HUES64 (cell line): Measurements from ENCODE around the gene CREB3L2.
"Not testable (repeated sequence)": the region's sequence is repeated elsewhere in the genome, so short reads cannot be mapped to it uniquely, and the experiment has no call there.

Experiments
- H3K27ac ChIP-seq: 2 replicates; pipeline ENCODE4 v1.7.0; 2013; ENCODE audit warnings: low read depth, low read length, inconsistent platforms
- H3K27me3 ChIP-seq: 2 replicates; pipeline ENCODE4 v1.6.1; 2013; ENCODE audit warnings: mild to moderate bottlenecking, low read length; ENCODE audit not compliant: insufficient read depth
- H3K36me3 ChIP-seq: 2 replicates; pipeline ENCODE4 v1.6.1; 2013; ENCODE audit warnings: mild to moderate bottlenecking, low read length; ENCODE audit not compliant: insufficient read depth
- H3K4me1 ChIP-seq: 2 replicates; pipeline ENCODE4 v1.6.1; 2013; ENCODE audit warnings: mild to moderate bottlenecking, low read length, moderate library complexity; ENCODE audit not compliant: insufficient read depth
- H3K4me3 ChIP-seq: 2 replicates; pipeline ENCODE4 v1.5.1; 2013; ENCODE audit warnings: mild to moderate bottlenecking, low read length, moderate library complexity
- H3K9ac ChIP-seq: 2 replicates; pipeline ENCODE4 v1.6.1; 2013; ENCODE audit warnings: mild to moderate bottlenecking, low read depth, low read length
- H3K9me3 ChIP-seq: 2 replicates; pipeline ENCODE4 v1.6.1; 2013; ENCODE audit warnings: low read depth, low read length; ENCODE audit not compliant: insufficient read depth
- WGBS: fragments of 150-250, 120-280 bp; methylation state at CpG from one replicate; pipeline ENCODE4 v1.1.7; 2013; ENCODE audit warnings: missing lambda C conversion rate; 5-methylcytosine and 5-hydroxymethylcytosine counted together

The CREB3L2 gene

DNA sequence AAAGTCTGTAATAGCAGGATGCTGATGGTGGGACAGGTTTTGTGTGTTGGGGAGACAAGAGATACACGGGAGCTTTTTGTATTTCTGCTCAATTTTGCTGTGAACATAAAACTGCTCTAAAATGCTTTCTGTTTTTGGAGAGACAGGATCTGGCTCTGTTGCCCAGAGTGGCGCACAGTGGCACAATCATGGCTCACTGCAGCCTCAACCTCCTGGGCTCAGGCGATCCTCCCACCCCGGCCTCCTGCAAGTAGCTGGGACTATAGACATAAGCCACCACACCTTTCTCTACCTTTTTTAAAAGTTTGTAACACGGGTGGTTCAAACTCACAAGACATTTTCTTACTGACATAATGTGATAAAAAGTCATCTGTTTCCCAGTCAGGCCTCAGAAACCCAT is 14.3 kb downstream of the CREB3L2 start:
- Histone ChIP-seq H3K27ac (no peak overlapping the region), H3K9ac (no peak overlapping the region)

DNA sequence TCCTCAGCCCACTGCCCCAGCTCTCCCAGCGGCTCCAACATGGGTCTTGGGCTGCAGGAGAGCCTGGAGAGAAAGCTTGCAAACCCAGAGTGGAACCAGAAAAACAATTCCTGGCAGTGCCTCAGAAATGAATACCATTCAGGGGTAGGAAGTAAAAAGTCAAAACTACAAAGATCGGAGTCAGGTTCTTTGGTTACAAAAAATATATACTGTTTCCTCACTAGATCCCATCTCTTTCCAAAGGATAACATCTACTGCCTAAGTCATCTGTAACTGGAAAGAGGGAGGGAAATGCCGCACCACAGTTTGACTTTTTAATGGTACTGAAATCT is 14.9 kb downstream of the CREB3L2 start:
- no peak overlapping the region for H3K27ac ChIP-seq
- peaks cover 10% of the 10 kb centered on the region; the same call in 1 of the 2 replicates for H3K36me3 ChIP-seq
- H3K27me3 ChIP-seq, result no peaks in the 10 kb centered on the region
- peaks cover 29% of the 10 kb centered on the region for H3K4me1 ChIP-seq
- 0 out of 2 replicates have a peak, but pooled peaks cover 2% of the 10 kb centered on the region for H3K9me3 ChIP-seq
- WGBS, result 93% methylated on average over 3 of the region's 3 CpGs
- no peak overlapping the region for H3K4me3 ChIP-seq
- no peak overlapping the region for H3K9ac ChIP-seq

More for the DNA sequence above, 14.3 kb downstream of the CREB3L2 start:
- 93% methylated on average over 5 of the region's 5 CpGs for WGBS
- no peak overlapping the region for H3K4me3 ChIP-seq
- H3K27me3 ChIP-seq, result no peaks in the 10 kb centered on the region
- 0 out of 2 replicates have a peak, but pooled peaks cover 2% of the 10 kb centered on the region for H3K9me3 ChIP-seq
- peaks cover 9% of the 10 kb centered on the region; the same call in 1 of the 2 replicates for H3K36me3 ChIP-seq
- H3K4me1 ChIP-seq, result peaks cover 29% of the 10 kb centered on the region

DNA sequence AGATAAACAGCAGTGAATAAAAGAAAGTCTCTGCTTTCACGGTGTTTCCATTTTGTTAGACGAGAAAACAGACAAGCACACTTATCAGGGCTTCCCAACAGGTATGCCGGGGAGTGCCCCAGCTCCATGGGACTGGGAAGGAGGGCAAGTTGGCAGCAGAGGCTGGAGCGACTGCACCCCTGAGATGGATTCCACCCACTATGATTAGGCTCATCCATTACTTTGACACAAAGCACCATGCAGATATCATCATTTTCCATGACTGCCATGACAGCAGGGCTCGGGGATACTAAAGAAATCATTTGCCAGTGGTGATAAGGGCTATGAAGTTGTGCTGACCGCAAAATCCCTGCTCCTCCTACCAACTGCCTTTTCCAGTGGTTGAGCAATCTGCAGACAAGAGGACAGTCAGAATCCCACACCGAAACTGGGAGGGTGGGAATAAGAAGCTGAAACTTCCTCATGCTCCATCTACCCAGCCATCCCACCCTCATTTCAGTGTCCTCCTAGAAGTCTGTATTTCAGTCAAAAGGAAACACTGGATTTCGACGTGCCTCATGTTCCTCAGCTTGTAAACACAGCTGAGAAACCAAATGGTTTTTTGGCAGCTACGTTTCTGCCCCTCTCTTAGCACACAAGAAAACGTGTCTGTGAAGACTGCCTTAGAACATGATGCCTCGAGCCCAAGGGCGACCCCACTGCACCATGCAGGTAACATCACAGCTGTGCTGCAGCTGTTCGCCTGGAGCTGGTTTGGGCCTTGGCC is 15.5 kb downstream of the CREB3L2 start:
- Histone ChIP-seq H3K36me3 (peaks cover 11% of the 10 kb centered on the region; the same call in 1 of the 2 replicates), H3K4me1 (peaks cover 29% of the 10 kb centered on the region), H3K4me3 (no peak overlapping the region), H3K9me3 (0 out of 2 replicates have a peak, but pooled peaks cover 2% of the 10 kb centered on the region), H3K27me3 (no peaks in the 10 kb centered on the region), H3K27ac (no peak overlapping the region), H3K9ac (no peak overlapping the region)
- 93% methylated on average over 14 of the region's 14 CpGs for WGBS

GRCh38 chr7:137985897-137986251 is 16.0 kb downstream of the CREB3L2 start:
- H3K4me3 ChIP-seq, result no peak overlapping the region
- WGBS, result 96% methylated on average over 3 of the region's 3 CpGs
- H3K9ac ChIP-seq, result no peak overlapping the region
- no peak overlapping the region for H3K27ac ChIP-seq
- H3K4me1 ChIP-seq, result peaks cover 29% of the 10 kb centered on the region
- H3K27me3 ChIP-seq, result no peaks in the 10 kb centered on the region
- peaks cover 11% of the 10 kb centered on the region; the same call in 1 of the 2 replicates for H3K36me3 ChIP-seq
- H3K9me3 ChIP-seq, result 0 out of 2 replicates have a peak, but pooled peaks cover 2% of the 10 kb centered on the region

DNA sequence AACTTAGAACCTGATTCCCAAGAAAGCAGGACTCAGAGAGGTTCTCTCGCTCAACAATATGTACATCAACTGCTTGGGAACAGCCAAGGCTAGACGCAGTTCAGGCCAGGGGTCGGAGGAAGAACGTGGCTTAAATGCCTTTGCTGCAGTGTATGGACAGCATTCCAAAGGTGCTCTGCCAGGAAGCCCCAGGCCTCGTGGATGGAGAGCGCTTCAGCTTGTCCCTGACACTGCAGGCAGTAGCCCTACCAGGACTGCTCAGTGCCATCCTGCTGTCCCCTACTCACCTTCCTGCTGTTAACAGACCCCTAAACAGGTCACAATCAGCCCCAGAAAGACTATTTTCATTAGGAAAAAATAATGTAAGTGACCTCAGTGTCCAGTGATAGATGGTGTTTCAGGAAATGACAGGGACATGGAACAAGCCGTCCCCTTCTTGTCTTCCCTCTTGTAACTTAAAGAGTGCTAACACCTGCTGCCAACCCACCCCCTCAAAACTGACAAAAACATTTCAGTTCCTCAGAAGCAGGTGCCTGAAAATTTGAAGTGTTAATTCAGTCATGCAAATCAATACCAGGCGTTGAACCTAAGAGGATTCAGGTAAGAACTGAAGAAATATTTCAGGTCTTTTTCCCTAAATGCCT is 16.5 kb downstream of the CREB3L2 start:
- Histone ChIP-seq H3K27me3 (no peaks in the 10 kb centered on the region), H3K4me1 (peaks cover 27% of the 10 kb centered on the region), H3K9ac (no peak overlapping the region), H3K4me3 (no peak overlapping the region), H3K9me3 (0 out of 2 replicates have a peak, but pooled peaks cover 2% of the 10 kb centered on the region), H3K27ac (no peak overlapping the region), H3K36me3 (peaks cover 11% of the 10 kb centered on the region; the same call in 1 of the 2 replicates)
- WGBS, result 86% methylated on average over 8 of the region's 8 CpGs

DNA sequence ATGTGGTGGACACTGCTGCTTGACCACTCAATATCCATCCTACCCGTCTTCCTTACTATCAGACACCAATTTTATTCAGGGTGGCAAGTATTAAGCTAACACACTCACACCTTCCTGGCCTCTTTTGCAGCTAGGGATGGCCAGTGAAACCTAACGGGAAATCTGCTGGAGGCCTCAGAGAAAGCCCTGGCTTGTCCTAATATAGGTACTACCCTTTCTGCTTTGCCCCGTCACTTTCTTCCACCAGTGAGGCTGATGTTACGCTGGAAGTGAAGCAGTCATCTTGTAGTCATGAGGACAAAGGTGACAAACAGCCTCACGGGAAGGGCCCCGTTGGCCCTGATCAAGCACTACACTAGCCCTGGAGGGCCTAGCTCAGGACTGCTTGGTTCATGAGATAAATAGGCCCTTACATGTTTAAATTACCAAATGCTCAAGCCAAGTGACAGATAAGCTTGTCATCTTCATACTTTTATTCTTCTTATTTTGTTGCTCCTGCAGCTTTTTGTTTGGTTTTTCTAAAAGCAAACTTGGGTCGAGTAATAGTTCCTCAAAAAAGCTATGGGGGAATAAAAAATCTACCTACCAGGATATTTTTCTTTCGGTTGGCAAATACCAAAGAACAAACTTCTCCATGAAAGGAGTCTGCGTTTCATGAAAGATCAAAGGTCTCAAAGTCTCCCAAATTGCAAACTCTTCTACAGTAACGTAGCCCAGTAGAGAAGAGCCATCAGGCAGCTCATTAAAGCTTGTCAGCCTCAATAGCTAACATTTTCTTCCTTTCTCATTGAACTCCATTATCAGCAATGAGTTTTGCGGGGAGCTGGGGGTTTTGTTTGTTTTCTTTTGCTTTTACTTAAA is 17.5 kb downstream of the CREB3L2 start:
- peaks cover 11% of the 10 kb centered on the region; the same call in 1 of the 2 replicates for H3K36me3 ChIP-seq
- H3K27ac ChIP-seq, result no peak overlapping the region
- 0 out of 2 replicates have a peak, but pooled peaks cover 2% of the 10 kb centered on the region for H3K9me3 ChIP-seq
- WGBS, result 94% methylated on average over 10 of the region's 11 CpGs
- H3K27me3 ChIP-seq, result no peaks in the 10 kb centered on the region
- H3K9ac ChIP-seq, result no peak overlapping the region
- H3K4me3 ChIP-seq, result no peak overlapping the region
- H3K4me1 ChIP-seq, result peaks cover 18% of the 10 kb centered on the region

DNA sequence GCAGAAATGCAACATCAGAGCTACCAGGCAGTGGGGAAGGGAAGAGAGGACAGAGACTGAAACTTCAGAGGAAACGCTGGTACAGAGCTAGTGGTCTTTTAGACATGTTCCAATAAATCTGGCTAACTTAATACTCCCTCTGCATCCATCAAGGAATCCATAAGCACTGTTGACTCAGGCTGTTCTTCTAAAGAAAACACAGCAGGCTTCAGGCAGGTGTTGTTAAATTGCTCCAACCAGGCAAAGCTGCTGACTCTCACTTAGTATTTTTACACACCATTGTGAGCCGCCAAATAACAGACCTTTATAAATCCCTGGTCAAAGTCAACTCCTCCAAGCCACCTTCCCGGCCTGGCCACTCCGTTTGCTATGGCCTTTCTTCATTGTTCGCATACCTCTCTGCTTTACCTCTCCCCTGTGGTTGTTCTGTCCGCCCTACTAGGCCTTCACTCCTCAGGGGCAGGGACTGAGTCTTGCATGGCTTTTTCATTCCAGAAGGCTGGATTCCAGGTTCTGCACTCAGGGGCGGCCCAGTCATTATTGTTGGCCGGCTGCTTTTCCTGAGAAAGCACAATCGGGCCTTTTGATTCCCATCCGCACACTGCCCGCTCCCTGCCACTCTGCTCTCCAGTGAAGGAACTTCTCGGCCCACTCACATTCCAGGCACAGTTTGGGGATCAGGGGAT is 18.4 kb downstream of the CREB3L2 start:
- Histone ChIP-seq H3K27me3 (no peaks in the 10 kb centered on the region), H3K4me3 (no peak overlapping the region), H3K27ac (no peak overlapping the region), H3K4me1 (peaks cover 23% of the 10 kb centered on the region), H3K9me3 (0 out of 2 replicates have a peak, but pooled peaks cover 2% of the 10 kb centered on the region), H3K9ac (no peak overlapping the region), H3K36me3 (peaks cover 11% of the 10 kb centered on the region; the same call in 1 of the 2 replicates)
- 93% methylated on average over 12 of the region's 12 CpGs for WGBS

- Histone ChIP-seq H3K36me3 (peaks cover 11% of the 10 kb centered on the region; the same call in 1 of the 2 replicates), H3K4me1 (peaks cover 23% of the 10 kb centered on the region)
- not testable (repeated sequence) for H3K27ac ChIP-seq, H3K9ac ChIP-seq, H3K4me3 ChIP-seq, H3K9me3 ChIP-seq, H3K27me3 ChIP-seq
- 93% methylated on average over 6 of the region's 6 CpGs for WGBS
Observed at GRCh38 chr7:137982394-137982793, 19.5 kb downstream of the CREB3L2 start.

DNA sequence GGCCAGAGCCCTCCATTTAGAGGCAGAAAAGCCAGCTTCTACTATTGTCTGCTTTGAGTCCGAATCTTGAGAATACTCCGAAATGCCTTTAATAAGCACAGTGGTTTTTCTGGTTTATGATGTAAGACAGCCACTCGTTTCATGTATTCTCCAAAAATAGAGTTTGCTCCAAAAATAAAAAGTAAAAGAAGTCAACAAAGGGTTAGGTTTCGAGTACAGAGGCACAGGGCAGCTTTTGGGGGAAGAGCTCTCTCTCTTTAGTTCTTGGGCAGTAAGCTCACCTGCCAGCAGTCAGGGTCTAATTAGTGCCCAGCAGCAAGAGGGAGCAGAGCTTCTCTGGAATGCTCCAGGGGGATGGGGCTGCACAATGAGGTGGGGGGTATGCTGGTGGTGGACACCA is 20.2 kb downstream of the CREB3L2 start:
- Histone ChIP-seq H3K36me3 (peaks cover 11% of the 10 kb centered on the region; the same call in 1 of the 2 replicates), H3K4me1 (peaks cover 25% of the 10 kb centered on the region), H3K27ac (no peak overlapping the region), H3K9me3 (0 out of 2 replicates have a peak, but pooled peaks cover 2% of the 10 kb centered on the region), H3K4me3 (no peak overlapping the region), H3K9ac (no peak overlapping the region), H3K27me3 (no peaks in the 10 kb centered on the region)
- 93% methylated on average over 4 of the region's 4 CpGs for WGBS

DNA sequence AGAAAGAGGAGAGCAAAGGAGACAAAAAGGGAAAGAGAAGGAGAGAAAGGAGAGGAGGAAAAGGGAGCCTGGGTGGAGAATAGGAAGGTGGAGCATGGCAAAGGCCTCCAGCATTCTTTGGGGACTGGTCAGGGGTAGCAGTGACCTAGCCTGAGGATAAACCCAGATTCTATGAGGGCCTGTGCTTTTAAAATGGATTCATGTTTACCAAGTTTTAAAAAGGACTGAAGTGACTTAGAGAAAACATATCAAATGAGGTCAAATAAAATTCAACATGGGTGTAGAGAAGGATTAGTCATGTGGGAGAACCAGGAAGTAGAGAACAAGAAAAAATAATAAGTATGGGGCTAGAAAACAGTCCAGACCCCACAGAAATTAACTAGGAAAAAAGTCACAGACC is 20.7 kb downstream of the CREB3L2 start:
- H3K4me3 ChIP-seq, result no peak overlapping the region
- peaks cover 25% of the 10 kb centered on the region for H3K4me1 ChIP-seq
- H3K9me3 ChIP-seq, result 0 out of 2 replicates have a peak, but pooled peaks cover 2% of the 10 kb centered on the region
- no peak overlapping the region for H3K27ac ChIP-seq
- no peak overlapping the region for H3K9ac ChIP-seq
- H3K36me3 ChIP-seq, result peaks cover 11% of the 10 kb centered on the region; the same call in 1 of the 2 replicates
- no peaks in the 10 kb centered on the region for H3K27me3 ChIP-seq
